Mesenchymal stem cell (in vitro differentiated cells and primary cell): ENCODE data around the gene ZG16.

Experiments
- DNase-seq: peaks from one replicate; pipeline ENCODE4 v3.0.0-alpha.2; 2013
- H2AFZ ChIP-seq: one replicate; pipeline ENCODE4 v1.6.1; 2013; ENCODE audit warnings: low read depth, mild to moderate bottlenecking, control low read depth, inconsistent platforms, low read length, moderate library complexity
- H2AK5ac ChIP-seq: 2 replicates; pipeline ENCODE4 v1.6.1; 2013; ENCODE audit warnings: low read length, moderate library complexity, mild to moderate bottlenecking, inconsistent platforms; ENCODE audit not compliant: severe bottlenecking
- H2BK120ac ChIP-seq: one replicate; pipeline ENCODE4 v1.6.1; 2013; ENCODE audit warnings: low read depth, mild to moderate bottlenecking, inconsistent platforms, low read length, moderate library complexity
- H2BK12ac ChIP-seq, 2 experiments: one replicate each; pipeline ENCODE4 v1.6.1; 2013; ENCODE audit warnings: inconsistent platforms in 2 of 2, low read length in 2 of 2, mild to moderate bottlenecking in 2 of 2, moderate library complexity in 2 of 2, control low read depth in 1 of 2
- H2BK15ac ChIP-seq: one replicate; pipeline ENCODE4 v1.6.1; 2013; ENCODE audit warnings: mild to moderate bottlenecking, low read depth, inconsistent platforms; ENCODE audit not compliant: poor library complexity, severe bottlenecking
- H2BK5ac ChIP-seq: 2 replicates; pipeline ENCODE4 v1.6.1; 2013; ENCODE audit warnings: low read depth, mild to moderate bottlenecking, low read length, control low read depth, inconsistent platforms; ENCODE audit not compliant: poor library complexity, severe bottlenecking
- H3K14ac ChIP-seq, 2 experiments: one replicate each; pipeline ENCODE4 v1.6.1; 2013; ENCODE audit warnings: inconsistent platforms in 2 of 2, low read length in 2 of 2, control low read depth in 1 of 2, mild to moderate bottlenecking in 1 of 2, moderate library complexity in 1 of 2
- H3K18ac ChIP-seq, 2 experiments: one replicate each; pipeline ENCODE4 v1.6.1; 2013; ENCODE audit warnings: inconsistent platforms in 2 of 2, low read length in 2 of 2, control low read depth in 1 of 2, low read depth in 1 of 2, mild to moderate bottlenecking in 1 of 2
- H3K23ac ChIP-seq, 2 experiments: one replicate each; pipeline ENCODE4 v1.6.1; 2013; ENCODE audit warnings: inconsistent platforms in 2 of 2, low read length in 2 of 2, mild to moderate bottlenecking in 2 of 2, moderate library complexity in 2 of 2, control low read depth in 1 of 2
- H3K27ac ChIP-seq: 2 replicates; pipeline ENCODE4 v1.5.1; 2013; ENCODE audit warnings: mild to moderate bottlenecking, moderate library complexity, low read length, control low read depth, inconsistent platforms; ENCODE audit not compliant: poor library complexity, severe bottlenecking
- H3K27me3 ChIP-seq, 2 experiments: 2 replicates each; pipeline versions ENCODE4 v1.6.1 to v1.7.0; 2013; ENCODE audit warnings: low read length in 2 of 2, mild to moderate bottlenecking in 2 of 2, moderate library complexity in 2 of 2, control low read depth in 1 of 2, inconsistent platforms in 1 of 2; ENCODE audit not compliant: control insufficient read depth in 1 of 2, insufficient read depth in 1 of 2
- H3K36me3 ChIP-seq, 2 experiments: 2 replicates each; pipeline versions ENCODE4 v1.6.1 to v1.7.0; 2013; ENCODE audit warnings: low read length in 2 of 2, control low read depth in 1 of 2, inconsistent platforms in 1 of 2, low read depth in 1 of 2, mild to moderate bottlenecking in 1 of 2; ENCODE audit not compliant: insufficient read depth in 2 of 2, control insufficient read depth in 1 of 2
- H3K4ac ChIP-seq, 2 experiments: one replicate each; pipeline ENCODE4 v1.6.1; 2013; ENCODE audit warnings: inconsistent platforms in 2 of 2, low read length in 2 of 2, mild to moderate bottlenecking in 2 of 2, moderate library complexity in 2 of 2, control low read depth in 1 of 2, low read depth in 1 of 2
- H3K4me1 ChIP-seq: 2 replicates; pipeline ENCODE4 v1.6.1; 2013; ENCODE audit warnings: low read depth, low read length, control low read depth; ENCODE audit not compliant: control insufficient read depth, insufficient read depth
- H3K4me2 ChIP-seq: 2 replicates; pipeline ENCODE4 v1.6.1; 2013; ENCODE audit warnings: low read length, mild to moderate bottlenecking, inconsistent platforms; ENCODE audit not compliant: poor library complexity, severe bottlenecking
- H3K4me3 ChIP-seq, 2 experiments: 2 replicates each; pipeline versions ENCODE4 v1.5.1 to v1.7.0; 2013; ENCODE audit warnings: low read length in 2 of 2, mild to moderate bottlenecking in 2 of 2, control low read depth in 1 of 2, low read depth in 1 of 2; ENCODE audit not compliant: insufficient read depth in 1 of 2
- H3K79me1 ChIP-seq: replicated peaks from 2 replicates; pipeline ENCODE4 v1.6.1; 2013; ENCODE audit warnings: mild to moderate bottlenecking, control low read depth, low read length, inconsistent platforms; ENCODE audit not compliant: poor library complexity, severe bottlenecking
- H3K9ac ChIP-seq: 2 replicates; pipeline ENCODE4 v1.7.0; 2013; ENCODE audit warnings: mild to moderate bottlenecking, low read length, moderate library complexity
- H3K9me3 ChIP-seq: 2 replicates; pipeline ENCODE4 v1.7.0; 2013; ENCODE audit warnings: mild to moderate bottlenecking, low read length; ENCODE audit not compliant: control insufficient read depth
- H4K8ac ChIP-seq: one replicate; pipeline ENCODE4 v1.6.1; 2013; ENCODE audit warnings: inconsistent platforms, mild to moderate bottlenecking, low read length, moderate library complexity
- H4K91ac ChIP-seq: one replicate; pipeline ENCODE4 v1.6.1; 2013; ENCODE audit warnings: mild to moderate bottlenecking, low read length, inconsistent platforms
- WGBS: methylation state at CpG from one replicate; pipeline ENCODE4 v1.1.7; 2013; ENCODE audit warnings: mixed read lengths; 5-methylcytosine and 5-hydroxymethylcytosine counted together

ZG16 gene

DNA sequence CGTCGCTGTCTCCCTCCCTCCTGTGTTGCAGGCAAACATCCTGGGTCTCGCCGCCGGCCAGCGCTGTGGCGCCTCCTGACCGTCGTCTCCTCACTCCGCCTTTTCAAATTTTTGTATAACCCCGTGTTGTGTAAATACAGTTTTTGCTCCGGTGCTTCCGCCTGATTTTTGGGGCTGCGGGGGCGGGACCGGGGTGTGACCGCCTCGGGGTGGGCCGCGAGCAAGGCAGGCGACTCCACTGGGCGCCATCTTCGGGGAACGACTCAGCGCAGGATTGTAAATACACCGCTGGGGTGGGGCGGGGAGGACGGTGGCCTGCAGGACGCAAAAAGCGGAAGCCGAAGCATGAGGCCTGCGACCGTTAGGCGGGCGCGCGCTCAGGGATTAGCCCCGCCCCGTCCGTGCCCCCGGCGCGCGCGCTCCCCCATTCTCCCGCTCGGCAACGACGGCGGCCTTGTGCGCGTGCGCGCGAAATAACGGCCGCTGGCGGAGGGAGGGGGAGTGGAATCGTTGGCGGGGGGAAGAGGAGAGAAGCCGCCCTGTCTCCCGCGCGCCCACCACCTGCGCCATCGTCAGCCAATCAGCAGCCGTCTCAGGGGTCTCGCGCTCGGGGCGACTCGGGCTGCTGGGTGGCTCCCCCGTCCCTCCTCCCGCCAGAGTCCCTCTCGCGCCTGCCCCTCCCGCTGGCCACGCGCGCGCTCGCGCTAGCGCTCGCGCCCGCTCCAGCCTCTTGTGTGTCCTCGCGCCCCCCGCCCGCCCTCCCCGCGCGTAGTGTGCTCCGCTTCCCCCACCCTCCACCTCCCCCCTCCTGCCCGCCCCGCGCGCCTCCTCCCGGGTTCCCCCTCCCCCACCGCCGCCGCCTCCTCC is 27.4 kb downstream of the ZG16 start:
- 2% methylated on average over 55 of the region's 103 CpGs for WGBS
- peak overlapping the region; percentile 96 for H3K27ac ChIP-seq
- peak overlapping the region; percentile 95 to 97 for H3K18ac ChIP-seq
- no peaks in the 10 kb centered on the region for H3K9me3 ChIP-seq
- H2BK120ac ChIP-seq = peak overlapping the region; percentile 91
- H3K4ac ChIP-seq = peak overlapping the region; percentile 98 to 100
- H2AFZ ChIP-seq = peak overlapping the region; percentile 49
- H4K91ac ChIP-seq = peak overlapping the region; percentile 99
- H2BK5ac ChIP-seq = peak overlapping the region; percentile 61
- H3K36me3 ChIP-seq = peaks cover 37% of the 10 kb centered on the region in 2 experiments
- peak; percentile 97 for DNase-seq
- H3K4me3 ChIP-seq = peak overlapping the region; percentile 79 to 92
- peak overlapping the region; percentile 91 for H3K4me2 ChIP-seq
- peak overlapping the region; percentile 98 for H3K9ac ChIP-seq
- H3K27me3 ChIP-seq = no peaks in the 10 kb centered on the region
- H3K79me1 ChIP-seq = peaks cover 9% of the 10 kb centered on the region
- H2AK5ac ChIP-seq = peak overlapping the region; percentile 76
- H2BK12ac ChIP-seq = peak overlapping the region in 1 of 2 experiments; percentile 88
- peak overlapping the region in 1 of 2 experiments; percentile 99 for H3K14ac ChIP-seq
- H3K23ac ChIP-seq = peak overlapping the region in 1 of 2 experiments; percentile 84
- H3K4me1 ChIP-seq = peaks cover 39% of the 10 kb centered on the region
- H4K8ac ChIP-seq = peak overlapping the region; percentile 95
- peak overlapping the region; percentile 33 for H2BK15ac ChIP-seq

DNA sequence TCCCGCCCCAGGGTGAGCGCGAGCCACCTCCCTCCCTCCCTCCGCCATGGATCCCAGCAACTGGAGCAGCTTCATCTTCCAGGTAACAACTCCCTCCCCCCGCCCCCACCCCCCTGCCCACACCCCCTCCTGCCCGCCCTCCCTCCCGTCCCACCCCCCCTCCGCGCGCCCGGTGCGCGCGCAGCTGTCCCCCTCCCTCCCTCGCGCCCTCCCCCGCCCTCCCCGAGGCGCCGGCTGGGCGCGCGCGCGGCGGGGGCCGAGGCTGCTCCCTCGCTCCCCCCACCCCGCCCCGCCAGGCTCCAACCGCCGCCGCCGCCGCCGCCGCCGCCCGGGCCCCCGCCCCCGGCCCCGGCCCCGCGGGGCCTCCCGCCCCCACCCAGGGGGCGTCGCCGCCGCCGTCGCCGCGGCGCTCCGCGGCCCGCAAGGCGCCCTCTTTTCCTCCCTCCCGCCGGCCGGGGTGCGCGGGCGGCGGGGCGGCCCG is 28.1 kb downstream of the ZG16 start, which contains the start of gene MAZ:
Gene MAZ (plus strand): TSS at position 431 of the 481 bp plus-strand sequence. CDS start 173 bp downstream, outside the sequence.
- H2AFZ ChIP-seq = no peak within 1 kb of the TSS
- peak within 1 kb of the TSS; percentile 91 for H3K4me2 ChIP-seq
- H3K14ac ChIP-seq = peak within 1 kb of the TSS in 1 of 2 experiments; percentile 90
- H4K91ac ChIP-seq = peak within 1 kb of the TSS; percentile 92
- peak within 1 kb of the TSS; percentile 90 for H2BK120ac ChIP-seq
- peak within 1 kb of the TSS; percentile 93 to 99 for H3K18ac ChIP-seq
- peak within 1 kb of the TSS; percentile 80 to 97 for H3K4ac ChIP-seq
- peaks cover 7% of the 10 kb centered on the region for H3K79me1 ChIP-seq
- peak within 1 kb of the TSS; percentile 61 for H2BK5ac ChIP-seq
- H3K4me3 ChIP-seq = peak within 1 kb of the TSS; percentile 79 to 92
- H3K9ac ChIP-seq = peak within 1 kb of the TSS; percentile 98
- 4% methylated on average over 5 of the region's 67 CpGs for WGBS
- no peaks in the 10 kb centered on the region for H3K9me3 ChIP-seq
- no peak for DNase-seq
- H3K4me1 ChIP-seq = peaks cover 44% of the 10 kb centered on the region
- no peaks in the 10 kb centered on the region for H3K27me3 ChIP-seq
- H4K8ac ChIP-seq = peak within 1 kb of the TSS; percentile 90
- H2BK12ac ChIP-seq = peak within 1 kb of the TSS; percentile 52 to 79
- peak within 1 kb of the TSS in 1 of 2 experiments; percentile 99 for H3K23ac ChIP-seq
- peak within 1 kb of the TSS; percentile 28 for H2AK5ac ChIP-seq
- peak within 1 kb of the TSS; percentile 86 for H3K27ac ChIP-seq
- H3K36me3 ChIP-seq = peaks cover 35 to 38% of the 10 kb centered on the region in 2 experiments
- peak within 1 kb of the TSS; percentile 88 for H2BK15ac ChIP-seq

DNA sequence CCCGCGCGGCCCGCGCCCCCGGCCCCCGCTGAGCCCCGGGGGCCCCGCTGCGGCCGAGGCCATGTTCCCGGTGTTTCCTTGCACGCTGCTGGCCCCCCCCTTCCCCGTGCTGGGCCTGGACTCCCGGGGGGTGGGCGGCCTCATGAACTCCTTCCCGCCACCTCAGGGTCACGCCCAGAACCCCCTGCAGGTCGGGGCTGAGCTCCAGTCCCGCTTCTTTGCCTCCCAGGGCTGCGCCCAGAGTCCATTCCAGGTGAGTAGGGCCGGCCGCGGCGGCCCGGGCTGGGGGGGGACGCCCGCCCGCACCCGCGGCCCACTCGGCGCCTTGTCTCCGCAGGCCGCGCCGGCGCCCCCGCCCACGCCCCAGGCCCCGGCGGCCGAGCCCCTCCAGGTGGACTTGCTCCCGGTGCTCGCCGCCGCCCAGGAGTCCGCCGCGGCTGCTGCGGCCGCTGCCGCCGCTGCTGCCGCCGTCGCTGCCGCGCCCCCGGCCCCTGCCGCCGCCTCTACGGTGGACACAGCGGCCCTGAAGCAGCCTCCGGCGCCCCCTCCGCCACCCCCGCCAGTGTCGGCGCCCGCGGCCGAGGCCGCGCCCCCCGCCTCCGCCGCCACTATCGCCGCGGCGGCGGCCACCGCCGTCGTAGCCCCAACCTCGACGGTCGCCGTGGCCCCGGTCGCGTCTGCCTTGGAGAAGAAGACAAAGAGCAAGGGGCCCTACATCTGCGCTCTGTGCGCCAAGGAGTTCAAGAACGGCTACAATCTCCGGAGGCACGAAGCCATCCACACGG is 28.8 kb downstream of the ZG16 start:
- Histone ChIP-seq H2BK120ac (peak overlapping the region; percentile 90), H3K23ac (peak overlapping the region in 1 of 2 experiments; percentile 99), H3K4me1 (peaks cover 50% of the 10 kb centered on the region), H3K4ac (peak overlapping the region; percentile 80 to 97), H2AK5ac (peak overlapping the region; percentile 28), H3K14ac (peak overlapping the region in 1 of 2 experiments; percentile 90), H2BK5ac (no peak overlapping the region), H2BK15ac (peak overlapping the region; percentile 88), H3K18ac (peak overlapping the region; percentile 93 to 99), H2BK12ac (peak overlapping the region; percentile 52 to 79), H3K36me3 (peaks cover 29 to 36% of the 10 kb centered on the region in 2 experiments), H3K27ac (peak overlapping the region; percentile 86), H2AFZ (no peak overlapping the region), H4K8ac (peak overlapping the region; percentile 67), H3K9ac (peak overlapping the region; percentile 91), H3K9me3 (no peaks in the 10 kb centered on the region), H3K27me3 (no peaks in the 10 kb centered on the region), H3K79me1 (peaks cover 7% of the 10 kb centered on the region), H4K91ac (peak overlapping the region; percentile 92), H3K4me2 (peak overlapping the region; percentile 70), H3K4me3 (peak overlapping the region; percentile 66 to 81)
- DNase-seq = peak; percentile 31
- under 1% methylated on average over 53 of the region's 99 CpGs for WGBS
